Left colon (tissue), 2 donors: ENCODE measurements around the gene PINLYP. TPM values are rescaled to one million over a fixed set of nuclear protein-coding genes. Genes with fewer than 3 reads are reported as not detected.

ENCODE experiments used
- ATAC-seq: fragments of 200-7000 bp; cut with Tn5 transposase; one replicate; pipeline ENCODE4 v1.9.1; 2020; ENCODE audit warnings: mild to moderate bottlenecking, moderate library complexity
- DNase-seq, 2 donors: peaks; one replicate each; pipeline ENCODE4 v3.0.0-alpha.2; 2020
- intact Hi-C, 2 donors: fragments of 100-400 bp; cut with DNase I in 1 of 2; cut with micrococcal nuclease in 1 of 2; formaldehyde crosslinking; loops; one replicate each; pipeline versions ENCODE4 v1.11.2 to v1.14.0; 2022; cut with DNase I, micrococcal nuclease
- total RNA-seq, 2 donors: library from RNA; stranded (reverse); fragmentation: NEBNext Ultra II Directional; extraction: Animal tissue kit (Norgen Biotek cat#: 25700); gene quantifications; one replicate each; pipeline ENCODE4 v1.2.1, GENCODE V29; 2021
- donor health status: DM: no; HTN: no; CAD: no.
- donor health status: DM: yes; HTN: yes; CAD: no.

PINLYP gene
- total RNA-seq, 2 donors from 2014 or later = 0.95 to 1.6 TPM

DNA sequence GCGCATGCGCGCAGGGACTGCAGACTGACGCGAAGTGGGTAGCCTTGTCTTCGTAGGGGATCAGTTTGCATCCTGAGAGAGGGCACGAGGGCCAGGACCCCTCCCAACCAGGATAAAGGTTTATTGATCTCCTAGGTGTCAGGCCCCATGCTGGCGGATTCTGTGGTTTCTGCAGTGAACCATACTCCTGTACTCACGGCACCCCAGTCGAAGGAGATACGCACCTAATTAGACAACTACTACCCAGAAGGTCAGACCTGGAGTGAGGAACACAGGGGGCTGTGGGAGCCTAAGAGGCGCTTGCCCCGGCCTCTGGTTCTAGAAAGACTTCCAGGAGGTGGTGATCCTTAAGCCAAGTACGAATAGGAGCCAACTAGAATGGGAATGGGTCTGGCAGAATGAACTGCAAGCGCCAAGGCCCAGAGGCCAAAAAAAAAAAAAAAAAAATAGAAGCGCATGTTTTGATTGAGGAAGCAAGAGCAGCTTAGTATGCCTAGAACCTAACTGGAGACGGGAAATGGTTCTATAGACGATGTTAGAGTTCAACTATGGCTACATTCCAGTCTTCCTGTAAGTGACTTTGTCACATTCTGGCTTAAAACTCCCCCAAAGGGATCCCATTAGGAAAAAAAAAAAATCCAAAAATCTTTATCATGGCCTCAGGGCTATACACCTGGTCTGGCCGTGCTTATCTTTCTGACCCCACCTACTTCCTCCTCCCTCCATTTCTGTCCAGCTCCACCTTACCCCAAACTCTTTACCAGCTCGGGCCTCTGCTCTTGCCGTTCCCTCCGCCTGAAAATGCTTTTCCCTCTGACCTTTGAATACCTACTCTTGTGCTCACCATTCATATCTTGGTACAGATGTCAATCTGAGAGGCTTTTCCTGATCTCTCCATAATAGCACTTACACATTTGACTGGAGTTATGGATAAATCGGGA is 44.7 kb downstream of the PINLYP start:
- DNase-seq (peak in 1 of 2 donors; percentile 89), ATAC-seq (no peak)
- intact Hi-C loops = no loop called here

GRCh38 chr19:43622070-43622469 is 46.5 kb downstream of the PINLYP start:
- intact Hi-C loops = no loop called here
- DNase-seq = no peak
- no peak for ATAC-seq

DNA sequence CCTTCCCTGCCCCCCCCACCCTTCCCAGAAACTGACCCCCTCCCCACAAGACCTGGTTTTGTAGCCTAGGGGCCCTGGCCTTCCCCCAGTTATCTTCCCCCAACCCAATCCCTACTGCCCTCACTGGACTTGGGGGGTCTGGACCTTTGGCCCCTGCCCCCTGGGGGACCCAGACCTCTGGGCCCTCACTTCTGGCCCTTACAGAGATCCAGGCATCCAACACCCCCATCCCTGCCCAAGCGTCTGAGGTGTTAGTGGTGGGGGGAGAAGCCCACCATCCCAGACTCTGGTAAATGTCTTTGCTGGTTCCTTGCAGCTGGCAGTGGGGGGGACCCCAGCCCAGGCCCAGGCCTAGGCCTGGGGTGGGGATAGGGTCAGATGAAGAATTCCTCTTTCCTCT is 47.4 kb downstream of the PINLYP start:
- intact Hi-C loops = no loop called here
- ATAC-seq (no peak), DNase-seq (no peak)

- DNase-seq (no peak), ATAC-seq (no peak)
- intact Hi-C loops = no loop called here
Observed at GRCh38 chr19:43623889-43624670, 48.5 kb downstream of the PINLYP start.

DNA sequence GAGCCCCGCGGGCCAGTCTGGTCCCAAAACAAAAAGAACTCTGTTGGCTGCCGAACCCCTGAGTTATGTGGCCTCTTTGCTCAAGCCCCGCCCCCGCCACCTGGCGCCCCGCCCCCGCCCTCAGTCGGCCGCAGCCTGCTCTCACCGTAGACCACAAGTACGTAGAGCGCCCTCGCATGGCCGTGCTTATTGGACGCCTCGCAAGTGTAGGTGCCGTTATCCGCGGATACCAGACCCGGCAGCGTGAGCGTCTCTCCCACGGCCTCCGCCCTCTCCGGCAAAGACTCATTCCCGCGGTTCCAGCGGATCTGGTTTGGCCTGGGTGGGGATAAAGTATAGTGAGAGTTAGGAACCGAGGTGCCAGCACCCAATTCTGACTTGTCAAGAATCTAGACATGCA is 49.3 kb downstream of the PINLYP start:
- intact Hi-C loops = no loop called here
- peak; percentile 83 for ATAC-seq
- DNase-seq = peak; percentile 76 to 89

DNA sequence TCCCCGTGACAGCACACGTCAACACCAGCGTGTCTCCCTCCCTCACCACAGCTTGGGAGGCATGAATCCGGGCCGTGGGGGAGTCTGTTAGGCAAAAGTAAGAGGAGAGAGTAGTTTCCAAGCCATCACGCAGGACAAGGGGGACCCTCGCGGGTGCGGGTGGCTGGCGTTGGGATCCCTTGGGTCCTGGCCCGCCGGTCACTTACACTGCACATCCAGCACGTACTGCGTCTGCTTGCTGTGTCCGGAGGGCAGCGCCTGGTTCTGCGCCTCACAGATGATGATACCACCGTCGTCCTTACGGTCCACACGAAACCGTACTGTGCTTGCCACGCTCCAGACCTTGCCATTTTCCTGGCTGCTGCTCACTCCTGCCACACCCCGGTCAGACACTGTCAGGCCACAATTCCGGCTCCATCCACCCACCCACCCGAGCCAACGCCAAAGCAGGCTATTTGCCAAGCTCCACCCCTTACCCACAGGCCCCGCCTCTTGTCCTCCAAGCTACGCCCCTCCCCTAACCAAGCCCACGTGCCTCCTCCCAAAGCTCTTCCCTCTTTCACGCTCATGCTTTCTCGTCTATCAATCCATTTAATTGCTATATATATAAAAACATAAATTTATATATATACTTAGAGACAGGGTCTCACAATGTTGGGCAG is 50.4 kb downstream of the PINLYP start:
- DNase-seq = peak in 1 of 2 donors; percentile 35
- ATAC-seq = peak; percentile 56
- intact Hi-C loops = no loop called here

GRCh38 chr19:43626838-43627237 is 51.2 kb downstream of the PINLYP start:
- no peak for ATAC-seq
- intact Hi-C loops = no loop called here
- no peak for DNase-seq

DNA sequence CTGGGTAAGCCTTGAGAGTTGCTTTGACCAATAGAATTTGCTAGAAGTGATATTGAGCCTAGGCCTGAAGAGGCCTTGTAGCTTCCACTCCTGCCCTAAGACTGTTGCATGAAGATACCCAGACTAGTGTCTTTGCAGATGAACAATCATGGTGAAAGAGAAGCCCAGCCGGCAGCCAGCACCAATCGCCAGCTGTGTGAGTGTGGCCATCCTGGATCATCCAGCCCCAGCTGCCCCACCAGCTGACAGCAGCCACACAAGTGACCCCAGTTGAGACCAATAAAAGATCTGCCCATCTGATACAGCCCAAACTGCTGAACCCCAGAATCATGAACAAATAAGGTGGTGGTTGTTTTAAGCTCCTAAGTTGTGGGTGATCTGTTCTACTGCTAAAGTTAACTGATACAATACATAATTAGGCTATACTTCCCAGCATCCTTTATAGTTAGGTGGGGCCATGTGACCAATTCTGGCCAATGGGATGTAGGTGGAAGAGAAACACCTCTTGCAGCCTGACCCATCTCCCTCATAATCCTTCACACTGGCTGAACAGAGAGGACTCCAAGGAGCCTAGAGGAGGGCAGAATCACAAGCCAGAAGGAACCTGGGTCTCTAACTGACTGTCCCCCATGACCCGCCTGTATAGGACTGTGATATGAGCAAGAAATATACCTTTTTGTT is 53.2 kb downstream of the PINLYP start:
- ATAC-seq = no peak
- intact Hi-C loops = no loop called here

GRCh38 chr19:43631491-43631890 is 55.9 kb downstream of the PINLYP start:
- ATAC-seq (no peak), DNase-seq (no peak)
- intact Hi-C loops = no loop called here

More for the DNA sequence above, 53.2 kb downstream of the PINLYP start:
- DNase-seq = no peak

Other genes starting within 250 kb of the PINLYP start
- gene CD177, start 222.1 kb upstream of the PINLYP start, total RNA-seq = 100 to 1,000 TPM; 376 to 475 TPM
- under 1 TPM; 0.27 to 0.34 TPM for gene TEX101, start 160.9 kb upstream of the PINLYP start, total RNA-seq
- under 1 TPM; 0.21 to 0.56 TPM for gene LYPD3, start 110.2 kb upstream of the PINLYP start, total RNA-seq
- gene PHLDB3, start 71.1 kb upstream of the PINLYP start, total RNA-seq = 10 to 100 TPM in 1 of 2 donors, 1 to 10 TPM in 1; 9.7 to 11.6 TPM
- gene ETHE1, start 48.6 kb upstream of the PINLYP start, total RNA-seq = 100 to 1,000 TPM; 480 to 631 TPM
- 1 to 10 TPM; 6.5 to 7.7 TPM for gene ZNF575, start 42.6 kb upstream of the PINLYP start, total RNA-seq
- 10 to 100 TPM; 16.5 to 17.3 TPM for gene XRCC1, start 274 bp upstream of the PINLYP start, total RNA-seq
- gene IRGQ, start 20.3 kb downstream of the PINLYP start, total RNA-seq = 10 to 100 TPM; 19.8 to 23.3 TPM
- 10 to 100 TPM; 13.5 to 16.6 TPM for gene ZNF576, start 20.8 kb downstream of the PINLYP start, total RNA-seq
- under 1 TPM; 0.14 to 0.73 TPM for gene SRRM5, start 36.3 kb downstream of the PINLYP start, total RNA-seq
- gene ZNF428, start 43.8 kb downstream of the PINLYP start, total RNA-seq = 10 to 100 TPM; 16.3 to 18.7 TPM
- gene CADM4, start 64.0 kb downstream of the PINLYP start, total RNA-seq = 1 to 10 TPM; 2.0 to 4.9 TPM
- 100 to 1,000 TPM in 1 of 2 donors, 10 to 100 TPM in 1; 44.4 to 130 TPM for gene PLAUR, start 94.4 kb downstream of the PINLYP start, total RNA-seq
- gene IRGC, start 140.3 kb downstream of the PINLYP start, total RNA-seq = not detected
- gene SMG9, start 179.2 kb downstream of the PINLYP start, total RNA-seq = 10 to 100 TPM; 25.4 to 40.3 TPM
- gene KCNN4, start 205.2 kb downstream of the PINLYP start, total RNA-seq = 10 to 100 TPM; 21.2 to 45.6 TPM
- 1 to 10 TPM in 1 of 2 donors, under 1 TPM in 1; 0.70 to 3.5 TPM for gene LYPD5, start 226.6 kb downstream of the PINLYP start, total RNA-seq